Liver (tissue), 9 donors: ENCODE data around the gene BMP7. TPM values are rescaled to one million over a fixed set of nuclear protein-coding genes. Genes with fewer than 3 reads are reported as not detected.

Experiments used
- DNase-seq: peaks from one replicate; pipeline ENCODE4 v3.0.0-alpha.2; 2017; ENCODE audit warnings: low spot score
- H3K27ac ChIP-seq, 2 donors: one replicate each; pipeline ENCODE4 v1.7.0; 2013; ENCODE audit warnings: inconsistent platforms in 2 of 2, low read length in 2 of 2, control low read depth in 1 of 2, low read depth in 1 of 2, mild to moderate bottlenecking in 1 of 2
- H3K27me3 ChIP-seq, 4 donors: one replicate each; pipeline versions ENCODE4 v1.6.1 to v1.7.0; 2013; ENCODE audit warnings: low read length in 3 of 4, inconsistent platforms in 1 of 4, mild to moderate bottlenecking in 1 of 4, moderate library complexity in 1 of 4; ENCODE audit not compliant: control insufficient read depth in 4 of 4, insufficient read depth in 4 of 4
- H3K36me3 ChIP-seq, 4 donors: one replicate each; pipeline versions ENCODE4 v1.6.1 to v1.7.0; 2013; ENCODE audit warnings: low read length in 3 of 4, mild to moderate bottlenecking in 3 of 4, low read depth in 1 of 4, moderate library complexity in 1 of 4; ENCODE audit not compliant: control insufficient read depth in 4 of 4, insufficient read depth in 3 of 4
- H3K4me1 ChIP-seq, 4 donors: one replicate each; pipeline versions ENCODE4 v1.6.1 to v1.7.0; 2013; ENCODE audit warnings: low read length in 3 of 4, mild to moderate bottlenecking in 3 of 4, moderate library complexity in 1 of 4; ENCODE audit not compliant: control insufficient read depth in 4 of 4, insufficient read depth in 4 of 4
- H3K4me3 ChIP-seq, 3 donors: one replicate each; pipeline versions ENCODE4 v1.6.1 to v1.7.0; 2013; ENCODE audit warnings: low read length in 3 of 3, control low read depth in 1 of 3, low read depth in 1 of 3, mild to moderate bottlenecking in 1 of 3
- H3K9ac ChIP-seq, 2 donors: one replicate each; pipeline ENCODE4 v1.7.0; 2013; ENCODE audit warnings: low read length in 2 of 2, mild to moderate bottlenecking in 2 of 2, moderate library complexity in 2 of 2, control low read depth in 1 of 2, low read depth in 1 of 2
- H3K9me3 ChIP-seq, 4 donors: one replicate each; pipeline versions ENCODE4 v1.6.1 to v1.7.0; 2013; ENCODE audit warnings: low read length in 3 of 4; ENCODE audit not compliant: control insufficient read depth in 4 of 4
- EGR1 ChIP-seq, 2 donors: IDR thresholded peaks; 2 replicates each; pipeline ENCODE4 v1.6.1; 2016 to 2018; ENCODE audit warnings: antibody characterized with exemption in 2 of 2, low read depth in 2 of 2
- FOXA1 ChIP-seq: IDR thresholded peaks from 2 replicates; pipeline ENCODE4 v1.6.1; 2016; ENCODE audit warnings: antibody characterized with exemption
- GABPA ChIP-seq, 2 donors: IDR thresholded peaks in 1 of 2; conservative IDR thresholded peaks in 1 of 2; 2 replicates each; pipeline ENCODE4 v1.6.1; 2016; ENCODE audit warnings: antibody characterized with exemption in 2 of 2, mild to moderate bottlenecking in 1 of 2, moderate library complexity in 1 of 2
- HNF4A ChIP-seq, 2 donors: conservative IDR thresholded peaks; 2 replicates each; pipeline ENCODE4 v1.6.1; 2016; ENCODE audit warnings: antibody characterized with exemption in 2 of 2, mild to moderate bottlenecking in 2 of 2
- HNF4G ChIP-seq: IDR thresholded peaks from 2 replicates; pipeline ENCODE4 v1.6.1; 2016; ENCODE audit warnings: antibody characterized with exemption
- JUND ChIP-seq, 2 donors: IDR thresholded peaks; 2 replicates each; pipeline ENCODE4 v1.6.1; 2016; ENCODE audit warnings: antibody characterized with exemption in 2 of 2
- NR2F2 ChIP-seq: IDR thresholded peaks from 2 replicates; pipeline ENCODE4 v1.6.1; 2016; ENCODE audit warnings: antibody characterized with exemption
- RAD21 ChIP-seq, 2 donors: IDR thresholded peaks; 2 replicates each; pipeline ENCODE4 v1.6.1; 2016; ENCODE audit warnings: antibody characterized with exemption in 2 of 2, mild to moderate bottlenecking in 2 of 2
- REST ChIP-seq: IDR thresholded peaks from 2 replicates; pipeline ENCODE4 v1.6.1; 2016; ENCODE audit warnings: antibody characterized with exemption, mild to moderate bottlenecking
- SP1 ChIP-seq: IDR thresholded peaks from 2 replicates; pipeline ENCODE4 v1.6.1; 2018; ENCODE audit warnings: antibody characterized with exemption, mild to moderate bottlenecking
- YY1 ChIP-seq: IDR thresholded peaks from 2 replicates; pipeline ENCODE4 v1.6.1; 2016; ENCODE audit warnings: antibody characterized with exemption, mild to moderate bottlenecking
- ZBTB33 ChIP-seq: IDR thresholded peaks from 2 replicates; pipeline ENCODE4 v1.6.1; 2016; ENCODE audit warnings: antibody characterized with exemption
- WGBS: extraction: QIAGEN DNeasy Blood & Tissue Kit; methylation state at CpG from one replicate; pipeline ENCODE4 v1.1.7; 2013; 5-methylcytosine and 5-hydroxymethylcytosine counted together
- polyA plus RNA-seq, 2 donors: library from polyadenylated mRNA; stranded (reverse) in 1 of 2; unstranded in 1 of 2; fragments of 200-250 nt in 1 of 2; fragments of >200 nt in 1 of 2; fragmentation: Nextera tagmentation in 1 of 2; extraction: Ambion mirVana in 1 of 2; gene quantifications; one replicate each; pipeline versions ENCODE4 v1.2.1 to v1.2.3, GENCODE V29; 2013 to 2015
- total RNA-seq, 2 donors: library from RNA; depleted of rRNA; stranded (reverse); fragments of >200 nt; gene quantifications; one replicate each; pipeline ENCODE4 v1.2.3, GENCODE V29; 2014
- TF ChIP-seq, protein P1 (sequence below): IDR thresholded peaks from 2 replicates; pipeline ENCODE4 v1.6.1; 2016; ENCODE audit warnings: antibody characterized with exemption
- TF ChIP-seq, protein P2 (sequence below): IDR thresholded peaks from 2 replicates; pipeline ENCODE4 v1.6.1; 2016; ENCODE audit warnings: antibody characterized with exemption
- donor health status: healthy.
- donor health status: healthy.
- donor health status: healthy.
- donor health status: healthy.
- donor health status: healthy.

Gene BMP7
- total and polyA plus RNA-seq, 4 donors: not detected

DNA sequence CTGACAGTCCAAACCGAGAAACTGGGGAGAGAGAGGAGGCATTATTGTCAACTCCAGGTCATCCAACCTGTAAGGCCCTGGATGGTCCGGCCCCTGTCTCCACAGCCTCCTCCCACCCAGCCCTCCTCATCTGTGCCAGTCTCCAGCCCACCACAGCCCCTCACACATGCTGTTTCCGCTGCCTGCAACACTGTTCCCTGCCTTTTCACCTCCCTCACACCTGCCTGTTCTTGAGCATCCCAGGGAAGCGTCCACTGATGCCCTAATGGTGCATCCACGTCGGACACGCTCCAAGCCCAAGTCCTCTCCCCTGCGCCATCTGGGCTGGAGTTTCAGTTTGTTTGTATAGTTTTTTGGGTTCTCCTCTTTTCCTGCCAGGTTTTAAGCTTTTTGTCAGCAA, 52.0 kb downstream of the BMP7 start (continued):
- TF ChIP-seq SP1: no peak
- TF ChIP-seq JUND (IDR thresholded peaks at IDR 0.05): no peak
- TF ChIP-seq, protein P1, sequence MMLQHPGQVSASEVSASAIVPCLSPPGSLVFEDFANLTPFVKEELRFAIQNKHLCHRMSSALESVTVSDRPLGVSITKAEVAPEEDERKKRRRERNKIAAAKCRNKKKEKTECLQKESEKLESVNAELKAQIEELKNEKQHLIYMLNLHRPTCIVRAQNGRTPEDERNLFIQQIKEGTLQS: no peak
- TF ChIP-seq EGR1 (IDR thresholded peaks at IDR 0.05; ENCODE audit: low read depth in 2 of 2): no peak
- TF ChIP-seq HNF4A (conservative IDR thresholded peaks at IDR 0.05): no peak
- no peak for TF ChIP-seq FOXA1
- TF ChIP-seq NR2F2: no peak
- TF ChIP-seq HNF4G: no peak
- no peak for TF ChIP-seq RAD21 (IDR thresholded peaks at IDR 0.05)

GRCh38 chr20:57213924-57214323, 52.5 kb downstream of the BMP7 start:
- no peaks in the 10 kb centered on the region for H3K9me3 ChIP-seq
- no peak overlapping the region for H3K27ac ChIP-seq
- no peak overlapping the region for H3K4me3 ChIP-seq
- H3K36me3 ChIP-seq: no peaks in the 10 kb centered on the region
- no peaks in the 10 kb centered on the region for H3K27me3 ChIP-seq
- WGBS: 90% methylated on average over 8 of the region's 8 CpGs
- H3K4me1 ChIP-seq: peaks cover 3 to 9% (median 7%) of the 10 kb centered on the region in 4 donors
- DNase-seq: no peak
- no peak overlapping the region for H3K9ac ChIP-seq
- no peak for TF ChIP-seq JUND (IDR thresholded peaks at IDR 0.05)
- no peak for TF ChIP-seq EGR1 (IDR thresholded peaks at IDR 0.05; ENCODE audit: low read depth in 2 of 2)
- no peak for TF ChIP-seq HNF4G
- no peak for TF ChIP-seq REST
- TF ChIP-seq ZBTB33: no peak

DNA sequence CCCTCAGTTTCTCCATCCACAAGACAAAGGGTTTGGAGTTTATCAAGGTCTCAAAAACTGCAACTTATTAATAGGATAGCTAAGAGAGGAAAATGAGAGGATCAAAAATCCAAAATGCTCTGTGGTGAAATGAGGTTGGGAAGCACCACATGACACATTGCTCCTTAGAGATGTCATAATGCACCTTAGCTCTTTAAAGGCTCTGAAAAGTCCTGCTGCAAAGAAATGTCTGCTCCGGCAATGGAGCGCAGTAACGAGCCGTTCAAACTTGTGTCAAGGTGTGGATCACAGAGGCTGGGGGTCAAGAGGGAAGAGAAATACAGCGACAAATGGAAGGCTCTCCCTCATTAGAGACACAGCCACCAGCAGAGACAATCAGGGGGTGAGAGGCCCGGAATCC, 53.1 kb downstream of the BMP7 start:
- TF ChIP-seq SP1: no peak
- TF ChIP-seq NR2F2: no peak
- no peak for TF ChIP-seq HNF4G
- no peak for TF ChIP-seq YY1
- no peak for TF ChIP-seq JUND (IDR thresholded peaks at IDR 0.05)
- no peak for TF ChIP-seq GABPA (IDR thresholded peaks at IDR 0.05 in 1 of 2, conservative IDR thresholded peaks at IDR 0.05 in 1 of 2)
- TF ChIP-seq, protein P2, sequence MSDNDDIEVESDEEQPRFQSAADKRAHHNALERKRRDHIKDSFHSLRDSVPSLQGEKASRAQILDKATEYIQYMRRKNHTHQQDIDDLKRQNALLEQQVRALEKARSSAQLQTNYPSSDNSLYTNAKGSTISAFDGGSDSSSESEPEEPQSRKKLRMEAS: no peak
- TF ChIP-seq REST: no peak
- no peak for TF ChIP-seq RAD21 (IDR thresholded peaks at IDR 0.05)
- TF ChIP-seq, protein P1: no peak
- TF ChIP-seq HNF4A (conservative IDR thresholded peaks at IDR 0.05): no peak
- no peak for TF ChIP-seq FOXA1
- Histone ChIP-seq H3K27me3 (no peaks in the 10 kb centered on the region), H3K4me3 (no peak overlapping the region), H3K4me1 (peaks cover 3 to 9% (median 7%) of the 10 kb centered on the region in 4 donors), H3K27ac (no peak overlapping the region), H3K9me3 (no peaks in the 10 kb centered on the region), H3K36me3 (no peaks in the 10 kb centered on the region), H3K9ac (no peak overlapping the region)
- 95% methylated on average over 6 of the region's 6 CpGs for WGBS
- DNase-seq: no peak
